ENCODE measurements around the gene CUX1. TPM values are rescaled to one million over a fixed set of nuclear protein-coding genes. Genes with fewer than 3 reads are reported as not detected.

The CUX1 gene
- total RNA-seq, 3 donors from 2014 or later, result 85.2 to 167 (median 120) TPM

- H3K4me3 ChIP-seq, result no peak overlapping the region
- DNase-seq (no peak), ATAC-seq (no peak)
- intact Hi-C loops (cut with DNase I, micrococcal nuclease), result no loop called here
- TF ChIP-seq, protein P1, sequence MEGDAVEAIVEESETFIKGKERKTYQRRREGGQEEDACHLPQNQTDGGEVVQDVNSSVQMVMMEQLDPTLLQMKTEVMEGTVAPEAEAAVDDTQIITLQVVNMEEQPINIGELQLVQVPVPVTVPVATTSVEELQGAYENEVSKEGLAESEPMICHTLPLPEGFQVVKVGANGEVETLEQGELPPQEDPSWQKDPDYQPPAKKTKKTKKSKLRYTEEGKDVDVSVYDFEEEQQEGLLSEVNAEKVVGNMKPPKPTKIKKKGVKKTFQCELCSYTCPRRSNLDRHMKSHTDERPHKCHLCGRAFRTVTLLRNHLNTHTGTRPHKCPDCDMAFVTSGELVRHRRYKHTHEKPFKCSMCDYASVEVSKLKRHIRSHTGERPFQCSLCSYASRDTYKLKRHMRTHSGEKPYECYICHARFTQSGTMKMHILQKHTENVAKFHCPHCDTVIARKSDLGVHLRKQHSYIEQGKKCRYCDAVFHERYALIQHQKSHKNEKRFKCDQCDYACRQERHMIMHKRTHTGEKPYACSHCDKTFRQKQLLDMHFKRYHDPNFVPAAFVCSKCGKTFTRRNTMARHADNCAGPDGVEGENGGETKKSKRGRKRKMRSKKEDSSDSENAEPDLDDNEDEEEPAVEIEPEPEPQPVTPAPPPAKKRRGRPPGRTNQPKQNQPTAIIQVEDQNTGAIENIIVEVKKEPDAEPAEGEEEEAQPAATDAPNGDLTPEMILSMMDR (IDR thresholded peaks at IDR 0.05), result no peak
- no peaks in the 10 kb centered on the region for H3K9me3 ChIP-seq
- no peaks in the 10 kb centered on the region for H3K36me3 ChIP-seq (ENCODE audit: low read depth)
- H3K4me1 ChIP-seq (ENCODE audit: low read depth), result no peaks in the 10 kb centered on the region
These were observed 447.0 kb downstream of the CUX1 start for GRCh38 chr7:102264367-102264891.

GRCh38 chr7:102266541-102266940 is 449.1 kb downstream of the CUX1 start:
- TF ChIP-seq, protein P1 (IDR thresholded peaks at IDR 0.05), result no peak
- Histone ChIP-seq H3K4me3 (no peak overlapping the region), H3K36me3 (ENCODE audit: low read depth) (no peaks in the 10 kb centered on the region), H3K9me3 (no peaks in the 10 kb centered on the region), H3K4me1 (ENCODE audit: low read depth) (no peaks in the 10 kb centered on the region)
- DNase-seq, result no peak
- ATAC-seq, result no peak
- intact Hi-C loops (cut with DNase I, micrococcal nuclease), result no loop called here

DNA sequence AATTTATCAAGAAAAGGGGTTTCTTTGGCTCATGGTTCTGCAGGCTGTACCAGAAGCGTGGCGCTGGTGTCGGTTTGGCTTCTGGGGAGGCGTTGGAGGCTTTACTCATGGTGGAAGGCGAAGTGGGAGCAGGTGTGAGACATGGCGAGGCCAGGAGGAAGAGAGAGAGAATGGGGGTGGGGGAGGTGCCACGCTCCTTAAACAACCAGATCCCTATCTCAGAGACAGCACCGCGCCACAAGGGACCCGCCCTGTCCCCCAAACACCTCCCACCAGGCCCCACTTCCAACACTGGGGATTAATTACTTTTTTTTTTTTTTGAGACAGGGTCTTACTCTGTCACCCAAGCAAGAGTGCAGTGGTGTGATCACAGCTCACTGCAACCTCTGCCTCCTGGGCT is 451.2 kb downstream of the CUX1 start:
- Histone ChIP-seq H3K9me3 (no peaks in the 10 kb centered on the region), H3K4me1 (ENCODE audit: low read depth) (peaks cover 7% of the 10 kb centered on the region), H3K4me3 (no peak overlapping the region), H3K36me3 (ENCODE audit: low read depth) (no peaks in the 10 kb centered on the region)
- intact Hi-C loops (cut with DNase I, micrococcal nuclease), result no loop called here
- ATAC-seq (no peak), DNase-seq (no peak)
- TF ChIP-seq, protein P1 (IDR thresholded peaks at IDR 0.05), result no peak

- Histone ChIP-seq H3K4me1 (ENCODE audit: low read depth) (peaks cover 13% of the 10 kb centered on the region), H3K4me3 (no peak overlapping the region), H3K36me3 (ENCODE audit: low read depth) (no peaks in the 10 kb centered on the region), H3K9me3 (no peaks in the 10 kb centered on the region)
- DNase-seq (no peak), ATAC-seq (no peak)
- TF ChIP-seq, protein P1 (IDR thresholded peaks at IDR 0.05), result no peak
- intact Hi-C loops (cut with DNase I, micrococcal nuclease), result loop anchor here (5.0 kb wide), 2 partner anchors 668 to 728 kb away; no protein-coding TSS in a partner anchor
These were observed 452.9 kb downstream of the CUX1 start for GRCh38 chr7:102270178-102270887.

DNA sequence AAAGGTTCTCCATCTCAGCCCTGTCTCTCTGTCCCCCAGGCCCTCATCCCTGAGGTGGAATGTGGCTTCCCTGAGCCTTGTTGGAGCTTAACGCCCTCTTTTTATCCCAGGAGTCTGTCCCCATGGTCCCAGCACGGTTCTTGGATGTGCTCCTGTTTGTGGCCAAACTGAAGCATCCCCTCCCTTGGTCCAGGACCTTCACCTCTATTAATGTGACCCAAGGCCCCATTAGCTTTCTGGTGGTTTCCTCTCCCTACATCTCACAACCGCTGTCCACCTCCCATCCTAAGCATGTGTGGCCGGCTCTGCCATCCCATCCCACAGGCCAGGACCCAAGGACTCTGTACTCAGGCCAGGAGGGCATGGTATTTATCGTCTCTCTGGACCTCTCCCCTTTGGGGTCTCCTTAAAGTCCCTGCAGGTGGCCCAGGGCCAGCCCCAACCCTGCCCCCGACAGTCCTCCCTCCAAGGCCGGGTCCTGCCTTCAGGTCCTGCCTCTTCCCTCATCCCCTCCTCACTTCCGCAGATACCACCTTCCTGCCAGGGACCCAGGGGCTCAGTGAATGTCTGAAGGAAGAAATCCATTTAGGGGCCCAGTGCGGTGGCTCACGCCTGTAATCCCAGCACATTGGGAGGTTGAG is 453.9 kb downstream of the CUX1 start:
- Histone ChIP-seq H3K4me1 (ENCODE audit: low read depth) (peaks cover 14% of the 10 kb centered on the region), H3K9me3 (no peaks in the 10 kb centered on the region), H3K4me3 (no peak overlapping the region), H3K36me3 (ENCODE audit: low read depth) (no peaks in the 10 kb centered on the region)
- intact Hi-C loops (cut with DNase I, micrococcal nuclease), result loop anchor here (5.0 kb wide), 2 partner anchors 669 to 729 kb away; no protein-coding TSS in a partner anchor
- no peak for ATAC-seq
- TF ChIP-seq, protein P1 (IDR thresholded peaks at IDR 0.05), result no peak
- DNase-seq, result no peak

All from mucosa of descending colon (tissue), 3 donors.